AG09319 (cell line): ENCODE measurements around the gene PDZD4.

Experiments used
- DNase-seq: peaks from one replicate; pipeline ENCODE4 v3.0.0-alpha.2; 2010; ENCODE audit warnings: low read depth; ENCODE audit errors: extremely low read depth
- CTCF ChIP-seq: IDR thresholded peaks from 2 replicates; pipeline ENCODE4 v1.5.1; 2011; ENCODE audit warnings: low read depth, mild to moderate bottlenecking, inconsistent platforms, low read length, moderate library complexity

The PDZD4 gene

GRCh38 chrX:153875391-153876111 lies 45.2 kb upstream of the PDZD4 start:
- no peak for DNase-seq

GRCh38 chrX:153874366-153875125 lies 44.2 kb upstream of the PDZD4 start:
- no peak for TF ChIP-seq CTCF
- no peak for DNase-seq

More at GRCh38 chrX:153875391-153876111, 45.2 kb upstream of the PDZD4 start:
- no peak for TF ChIP-seq CTCF

- no peak for DNase-seq
- TF ChIP-seq CTCF = no peak
Measured at GRCh38 chrX:153874085-153874365, 43.7 kb upstream of the PDZD4 start.

GRCh38 chrX:153873282-153874084 lies 43.1 kb upstream of the PDZD4 start:
- no peak for TF ChIP-seq CTCF
- DNase-seq = no peak

- DNase-seq = no peak
- TF ChIP-seq CTCF = no peak
Measured at GRCh38 chrX:153871946-153872878, 41.9 kb upstream of the PDZD4 start.

GRCh38 chrX:153871451-153871850 lies 41.1 kb upstream of the PDZD4 start:
- TF ChIP-seq CTCF = no peak
- DNase-seq = no peak
